ENCODE results near the gene PLCB3. TPM values are rescaled to one million over a fixed set of nuclear protein-coding genes. Genes with fewer than 3 reads are reported as not detected.

The PLCB3 gene
- total and polyA plus RNA-seq, 10 of the 15 experiments (the other 5 are each of a cell fraction or from before 2014, with no cell fraction given): 0.03 to 10.3 (median 3.3) TPM

- no peak for TF ChIP-seq ZNF24 (IDR thresholded peaks at IDR 0.05)
- TF ChIP-seq RUNX3 (IDR thresholded peaks at IDR 0.05; ENCODE audit: low read length): peak; percentile 65
- TF ChIP-seq FOXK2 (IDR thresholded peaks at IDR 0.05): no peak
- TF ChIP-seq E2F4 (IDR thresholded peaks at IDR 0.05; ENCODE audit: low read depth, low read length): no peak
- no peak; the same call in none of the 2 replicates for TF ChIP-seq CREB1 (IDR thresholded peaks at IDR 0.05; ENCODE audit: low read depth)
- TF ChIP-seq MYB (IDR thresholded peaks at IDR 0.05; ENCODE audit: borderline replicate concordance, low read depth, low read length): no peak
- TF ChIP-seq TCF3 (IDR thresholded peaks at IDR 0.05; ENCODE audit: borderline replicate concordance, insufficient read depth, low read depth, low read length): peak; percentile 94
- TF ChIP-seq ZNF384 (IDR thresholded peaks at IDR 0.05; ENCODE audit: borderline replicate concordance, low read depth, low read length): peak; percentile 99
- TF ChIP-seq CREM (IDR thresholded peaks at IDR 0.05; ENCODE audit: low read depth): peak; percentile 56; the same call in 1 of the 2 replicates
- TF ChIP-seq SREBF2 (IDR thresholded peaks at IDR 0.05; ENCODE audit: low read length): no peak
- TF ChIP-seq KLF5 (IDR thresholded peaks at IDR 0.05; ENCODE audit: partially characterized antibody): no peak
These were observed 21.0 kb upstream of the PLCB3 start, which contains the start of gene DNAJC4 (continued) for GRCh38 chr11:64230171-64230984.

GRCh38 chr11:64230985-64231365 lies 20.4 kb upstream of the PLCB3 start:
- ATAC-seq: no peak
- Histone ChIP-seq H3K4me2 (ENCODE audit: control insufficient read depth, insufficient read depth) (peak overlapping the region; percentile 98), H3K9ac (ENCODE audit: control insufficient read depth, insufficient read depth, low read length) (peak overlapping the region; percentile 79), H3K79me2 (ENCODE audit: control insufficient read depth, insufficient read depth, low read length) (peaks cover 35% of the 10 kb centered on the region), H4K20me1 (ENCODE audit: control insufficient read depth, insufficient read depth) (no peaks in the 10 kb centered on the region), H2AFZ (ENCODE audit: control insufficient read depth, low read depth, low read length) (peak overlapping the region; percentile 94), H3K4me3 (peak overlapping the region; percentile 95), H3K36me3 (ENCODE audit: control insufficient read depth in 2 of 2, insufficient read depth in 2 of 2, low read length in 1 of 2) (no peaks in the 10 kb centered on the region), H3K27ac (ENCODE audit: control insufficient read depth, insufficient read depth) (peak overlapping the region; percentile 86), H3K27me3 (replicated peaks in 1 of 2; ENCODE audit: control insufficient read depth in 2 of 2, insufficient read depth in 2 of 2, low read length in 1 of 2) (no peaks in the 10 kb centered on the region), H3K9me3 (replicated peaks; ENCODE audit: control insufficient read depth, insufficient read depth, low read length) (no peaks in the 10 kb centered on the region), H3K4me1 (ENCODE audit: control insufficient read depth, insufficient read depth, low read length) (peaks cover 40% of the 10 kb centered on the region)
- in situ Hi-C loops (cut with MboI) (loop anchor here (25.0 kb wide), 1 partner anchor 1631 kb away; the partner anchor contains the start of genes CFL1, EFEMP2 and MUS81), intact Hi-C loops (cut with micrococcal nuclease; ENCODE audit: unreplicated experiment) (no loop called here)
- FAIRE-seq: no peak
- ChIA-PET CTCF (interaction anchor here (1.2 kb wide), 1 partner anchor 24 kb away, joined by 8 read pairs; the partner anchor contains the start of gene FERMT3), POLR2A (interaction anchor here (0.6 to 9.7 kb wide), 6 partner anchors 13 to 255 kb away, joined by 4 to 77 read pairs (median 9); partner anchors contain the start of genes FERMT3, FKBP2 and PPP1R14B), RAD21 (ENCODE audit: unreplicated experiment) (no interaction called here), SMC1A (ENCODE audit: uncharacterized antibody, unreplicated experiment) (no interaction called here)
- BruUV-seq (replicated peaks): no TSS peak
- 0% methylated on average over 8 of the region's 8 CpGs for WGBS (ENCODE audit: insufficient coverage, insufficient replicate concordance, low lambda C conversion rate, missing lambda C conversion rate)
- DNase-seq (ENCODE audit: low read depth, low spot score): no peak
- TF ChIP-seq SUPT20H (IDR thresholded peaks at IDR 0.05; ENCODE audit: borderline replicate concordance, control insufficient read depth, low read depth, low read length): no peak
- no peak for TF ChIP-seq HDAC2 (IDR thresholded peaks at IDR 0.05)
- TF ChIP-seq, protein P1, sequence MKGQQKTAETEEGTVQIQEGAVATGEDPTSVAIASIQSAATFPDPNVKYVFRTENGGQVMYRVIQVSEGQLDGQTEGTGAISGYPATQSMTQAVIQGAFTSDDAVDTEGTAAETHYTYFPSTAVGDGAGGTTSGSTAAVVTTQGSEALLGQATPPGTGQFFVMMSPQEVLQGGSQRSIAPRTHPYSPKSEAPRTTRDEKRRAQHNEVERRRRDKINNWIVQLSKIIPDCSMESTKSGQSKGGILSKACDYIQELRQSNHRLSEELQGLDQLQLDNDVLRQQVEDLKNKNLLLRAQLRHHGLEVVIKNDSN (IDR thresholded peaks at IDR 0.05; ENCODE audit: borderline replicate concordance, extremely low read length, insufficient read depth, low read depth, low read length): no peak
- TF ChIP-seq BMI1 (IDR thresholded peaks at IDR 0.05; ENCODE audit: borderline replicate concordance): no peak
- peak; percentile 56 for TF ChIP-seq RUNX3 (IDR thresholded peaks at IDR 0.05; ENCODE audit: low read length)
- no peak for TF ChIP-seq NR2C2 (IDR thresholded peaks at IDR 0.05; ENCODE audit: borderline replicate concordance, control insufficient read depth, insufficient read length, low read depth)
- no peak for TF ChIP-seq ZNF622 (IDR thresholded peaks at IDR 0.05)
- no peak for TF ChIP-seq CBFB (IDR thresholded peaks at IDR 0.05; ENCODE audit: low read depth)
